HCT116 (cell line): ENCODE measurements around the gene QPCTL. TPM values are rescaled to one million over a fixed set of nuclear protein-coding genes. Genes with fewer than 3 reads are reported as not detected.

Experiments used
- ATAC-seq: fragments of 200-7000 bp; cut with Tn5 transposase; 2 replicates; pipeline ENCODE4 v1.9.1; 2020; ENCODE audit warnings: mild to moderate bottlenecking, moderate library complexity
- BruUV-seq: library from RNA; stranded (reverse); fragments of 400-500 nt; replicated peaks from 2 replicates; lab custom pipeline; 2021; lab: Mats Ljungman, UMichigan
- CTCF ChIA-PET: fragments of 300-600 bp; sonication (Branson Sonifier 250); formaldehyde crosslinking; loops from one replicate; lab custom pipeline; 2021; ENCODE audit warnings: antibody characterized with exemption; lab: Charles Lee
- POLR2A ChIA-PET: fragments of 300-600, 350-600 bp; sonication (Branson Sonifier 250); formaldehyde crosslinking; loops from one replicate; lab custom pipeline; 2021; ENCODE audit warnings: antibody characterized with exemption; lab: Charles Lee
- RAD21 ChIA-PET, 2 experiments: fragments of 300-600 bp; sonication (Branson Sonifier 250); formaldehyde crosslinking; loops; one replicate each; lab custom pipeline; 2023; ENCODE audit warnings: low total read pairs in 2 of 2; ENCODE audit not compliant: uncharacterized antibody in 2 of 2, unreplicated experiment in 2 of 2, low non-redundant PET in 1 of 2; lab: Charles Lee
- DNase-seq: peaks from one replicate; pipeline ENCODE4 v3.0.0-alpha.2; 2010; ENCODE audit warnings: low read depth, low spot score
- H2AFZ ChIP-seq: fragments of 200-600 bp; shearing (Covaris generic), sonication (generic); 2 replicates; pipeline ENCODE4 v1.6.1; 2017; ENCODE audit warnings: low read depth, mixed run types, mixed read lengths, antibody characterized with exemption, low read length; ENCODE audit not compliant: poor library complexity, severe bottlenecking
- H3K27ac ChIP-seq: 2 replicates; pipeline ENCODE4 v1.5.1; 2012; ENCODE audit warnings: low read depth, low read length
- H3K27me3 ChIP-seq: fragments of 200-600 bp; sonication (generic); 2 replicates; pipeline ENCODE4 v1.6.1; 2016; ENCODE audit warnings: mixed run types, low read length, mixed read lengths; ENCODE audit not compliant: insufficient read depth
- H3K36me3 ChIP-seq, 2 experiments: fragments of 200-500 bp in 1 of 2; fragments of 200-600 bp in 1 of 2; sonication (Bioruptor generic) in 1 of 2; sonication (generic) in 1 of 2; 2 replicates each; pipeline versions ENCODE4 v1.5.1 to v1.6.1; 2014 to 2016; ENCODE audit warnings: low read length in 2 of 2, inconsistent platforms in 1 of 2, mixed read lengths in 1 of 2, mixed run types in 1 of 2; ENCODE audit not compliant: insufficient read depth in 2 of 2, control insufficient read depth in 1 of 2
- H3K4me1 ChIP-seq, 2 experiments: fragments of 200-600 bp in 1 of 2; sonication (generic) in 1 of 2; 2 replicates each; pipeline versions ENCODE4 v1.5.1 to v1.6.1; 2012 to 2017; ENCODE audit warnings: low read length in 2 of 2, inconsistent platforms in 1 of 2, mild to moderate bottlenecking in 1 of 2, mixed read lengths in 1 of 2, mixed run types in 1 of 2, moderate library complexity in 1 of 2; ENCODE audit not compliant: insufficient read depth in 2 of 2, control insufficient read depth in 1 of 2
- H3K4me2 ChIP-seq: fragments of 200-600 bp; sonication (generic); 2 replicates; pipeline ENCODE4 v1.6.1; 2017; ENCODE audit warnings: mixed run types, low read length, mixed read lengths
- H3K4me3 ChIP-seq, 2 experiments: fragments of 200-600 bp in 1 of 2; sonication (generic) in 1 of 2; replicated peaks in 1 of 2; 2 replicates each; pipeline ENCODE4 v1.5.1; 2011 to 2016; ENCODE audit warnings: low read length in 2 of 2, control low read depth in 1 of 2, low read depth in 1 of 2, mild to moderate bottlenecking in 1 of 2, mixed read lengths in 1 of 2, mixed run types in 1 of 2
- H3K79me2 ChIP-seq: fragments of 200-600 bp; sonication (generic); 2 replicates; pipeline ENCODE4 v1.6.1; 2017; ENCODE audit warnings: mild to moderate bottlenecking, mixed run types, low read length, moderate library complexity, mixed read lengths; ENCODE audit not compliant: insufficient read depth
- H3K9ac ChIP-seq: fragments of 200-600 bp; sonication (generic); 2 replicates; pipeline ENCODE4 v1.6.1; 2016; ENCODE audit warnings: low read length, mixed read lengths
- H3K9me2 ChIP-seq: fragments of 200-600 bp; sonication (generic), shearing (Covaris generic); 2 replicates; pipeline ENCODE4 v1.6.1; 2017; ENCODE audit warnings: mixed run types, mild to moderate bottlenecking, moderate library complexity; ENCODE audit not compliant: insufficient read depth
- H3K9me3 ChIP-seq, 2 experiments: fragments of 200-500 bp in 1 of 2; fragments of 200-600 bp in 1 of 2; sonication (Bioruptor generic) in 1 of 2; sonication (generic) in 1 of 2; 2 replicates each; pipeline ENCODE4 v1.6.1; 2014 to 2017; ENCODE audit warnings: low read length in 2 of 2, mixed read lengths in 2 of 2, inconsistent platforms in 1 of 2, low read depth in 1 of 2, mild to moderate bottlenecking in 1 of 2, mixed run types in 1 of 2, moderate library complexity in 1 of 2; ENCODE audit not compliant: control insufficient read depth in 1 of 2, insufficient read depth in 1 of 2
- H4K20me1 ChIP-seq: fragments of 200-600 bp; sonication (generic), shearing (Covaris generic); 2 replicates; pipeline ENCODE4 v1.6.1; 2017; ENCODE audit warnings: mixed run types, mild to moderate bottlenecking, moderate library complexity; ENCODE audit not compliant: insufficient read depth
- JUND ChIP-seq: IDR thresholded peaks from 2 replicates; pipeline ENCODE4 v1.6.1; 2012
- POLR2A ChIP-seq: IDR thresholded peaks from 2 replicates; pipeline ENCODE4 v1.7.0; 2011; ENCODE audit warnings: borderline replicate concordance; ENCODE audit not compliant: insufficient read depth, insufficient read length; ENCODE audit errors: extremely low read depth
- POLR2AphosphoS5 ChIP-seq: IDR thresholded peaks from 2 replicates; pipeline ENCODE4 v1.6.1; 2011; ENCODE audit warnings: mild to moderate bottlenecking, low read depth, low read length, moderate library complexity
- SIN3A ChIP-seq: IDR thresholded peaks from 2 replicates; pipeline ENCODE4 v1.6.1; 2012; ENCODE audit warnings: low read depth
- TCF7L2 ChIP-seq: IDR thresholded peaks from 2 replicates; pipeline ENCODE4 v1.7.0; 2011; ENCODE audit warnings: borderline replicate concordance, inconsistent platforms; ENCODE audit not compliant: insufficient read depth, insufficient read length; ENCODE audit errors: extremely low read depth
- YY1 ChIP-seq: IDR thresholded peaks from 2 replicates; pipeline ENCODE4 v1.6.1; 2011; ENCODE audit warnings: low read length, low read depth, moderate library complexity, mild to moderate bottlenecking; ENCODE audit not compliant: insufficient replicate concordance; ENCODE audit errors: extremely low read depth
- intact Hi-C: fragments of 100-400 bp; cut with micrococcal nuclease; formaldehyde crosslinking; loops from 2 replicates; pipeline ENCODE4 v1.10.0; 2022
- total RNA-seq: library from RNA; stranded (reverse); gene quantifications from one replicate; pipeline ENCODE4 v1.2.1, GENCODE V29; 2021; ENCODE audit not compliant: unreplicated experiment

The QPCTL gene
- total RNA-seq, 1 experiment from 2014 or later: 19.5 TPM

- no peak for TF ChIP-seq YY1
- no peak for TF ChIP-seq POLR2AphosphoS5
- no peak for TF ChIP-seq SIN3A
- no peak for TF ChIP-seq TCF7L2
- TF ChIP-seq JUND: no peak
- Histone ChIP-seq H3K36me3 (no peaks in the 10 kb centered on the region), H3K79me2 (no peaks in the 10 kb centered on the region), H3K4me1 (no peaks in the 10 kb centered on the region), H4K20me1 (no peaks in the 10 kb centered on the region), H3K9me3 (no peaks in the 10 kb centered on the region), H3K27ac (no peak overlapping the region), H2AFZ (no peak overlapping the region), H3K9ac (no peak overlapping the region), H3K4me3 (no peak overlapping the region), H3K9me2 (no peaks in the 10 kb centered on the region), H3K4me2 (no peak overlapping the region), H3K27me3 (no peaks in the 10 kb centered on the region)
- CTCF ChIA-PET: no interaction called here
- RAD21 ChIA-PET: no interaction called here
- intact Hi-C loops: no loop called here
- POLR2A ChIA-PET: no interaction called here
- ATAC-seq: no peak
- no TSS peak for BruUV-seq
- DNase-seq: no peak
Observed at GRCh38 chr19:45745606-45746005, 53.1 kb downstream of the QPCTL start.

- ChIA-PET POLR2A (no interaction called here), CTCF (no interaction called here), RAD21 (no interaction called here)
- Histone ChIP-seq H3K4me3 (no peak overlapping the region), H3K27ac (no peak overlapping the region), H3K4me1 (no peaks in the 10 kb centered on the region), H3K79me2 (no peaks in the 10 kb centered on the region), H3K9ac (no peak overlapping the region), H3K27me3 (no peaks in the 10 kb centered on the region), H3K36me3 (no peaks in the 10 kb centered on the region), H3K4me2 (no peak overlapping the region), H4K20me1 (no peaks in the 10 kb centered on the region), H3K9me3 (no peaks in the 10 kb centered on the region), H2AFZ (no peak overlapping the region), H3K9me2 (no peaks in the 10 kb centered on the region)
- intact Hi-C loops: no loop called here
- ATAC-seq: no peak
- no peak for DNase-seq
- TF ChIP-seq SIN3A (no peak), POLR2A (no peak)
- no TSS peak for BruUV-seq
Observed at GRCh38 chr19:45746866-45747265, 54.4 kb downstream of the QPCTL start.
